KBM-7 (cell line): ENCODE measurements around the gene LIN28B.

ENCODE experiments used
- DNase-seq: peaks from one replicate; pipeline ENCODE4 v3.0.0-alpha.2; 2015
- in situ Hi-C: fragments of 300-500 bp; cut with MboI; formaldehyde crosslinking; loops from 2 replicates; pipeline ENCODE4 v1.14.3; 2020; ENCODE audit warnings: low sequenced_read_pairs, low pct_unique_long_range_greater_than_20kb, mixed read lengths

LIN28B gene

DNA sequence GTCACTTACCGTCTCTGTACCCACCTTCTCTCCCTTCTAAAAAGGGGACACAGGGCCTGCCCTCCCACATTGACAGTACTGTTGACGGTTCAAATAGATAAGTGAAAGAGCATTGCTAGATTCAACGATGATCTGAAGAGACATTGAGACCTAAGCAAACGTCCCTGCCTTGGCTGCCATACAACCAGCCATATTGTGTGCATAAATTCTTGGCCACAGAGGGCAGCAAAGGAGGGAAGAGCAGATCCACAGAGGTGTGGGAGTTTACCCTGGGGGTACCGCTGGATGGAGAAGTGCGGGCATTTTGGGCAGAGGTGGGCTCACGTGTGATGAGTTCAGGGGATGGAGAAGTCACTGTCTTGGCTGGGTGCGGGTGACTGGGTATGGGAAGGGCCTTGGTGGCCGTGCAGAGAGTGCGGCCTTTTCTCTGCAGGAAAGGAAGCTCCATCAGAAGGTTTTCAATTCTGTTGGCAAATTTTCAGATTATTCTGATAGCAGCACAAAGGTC lies 137.3 kb downstream of the LIN28B start:
- no peak for DNase-seq
- in situ Hi-C loops, result no loop called here

DNA sequence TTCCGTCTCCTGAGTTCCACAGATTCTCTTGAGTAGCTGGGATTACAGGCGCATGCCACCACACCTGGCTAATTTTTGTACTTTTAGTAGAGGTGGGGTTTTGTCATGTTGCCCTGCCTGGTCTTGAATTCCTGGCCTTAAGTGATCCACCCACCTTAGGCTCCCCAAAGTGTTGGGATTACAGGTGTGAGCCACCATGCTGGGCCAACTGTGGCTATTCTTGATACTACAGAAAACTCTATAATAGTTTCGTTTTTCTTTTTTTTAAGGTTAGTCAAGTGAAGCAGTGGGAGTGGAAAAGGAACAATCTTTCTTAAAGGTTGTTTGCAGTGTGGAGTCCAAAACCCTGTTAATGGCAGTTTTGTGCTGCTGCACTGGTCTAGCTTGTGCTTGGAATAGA lies 138.2 kb downstream of the LIN28B start:
- no peak for DNase-seq
- in situ Hi-C loops, result no loop called here

DNA sequence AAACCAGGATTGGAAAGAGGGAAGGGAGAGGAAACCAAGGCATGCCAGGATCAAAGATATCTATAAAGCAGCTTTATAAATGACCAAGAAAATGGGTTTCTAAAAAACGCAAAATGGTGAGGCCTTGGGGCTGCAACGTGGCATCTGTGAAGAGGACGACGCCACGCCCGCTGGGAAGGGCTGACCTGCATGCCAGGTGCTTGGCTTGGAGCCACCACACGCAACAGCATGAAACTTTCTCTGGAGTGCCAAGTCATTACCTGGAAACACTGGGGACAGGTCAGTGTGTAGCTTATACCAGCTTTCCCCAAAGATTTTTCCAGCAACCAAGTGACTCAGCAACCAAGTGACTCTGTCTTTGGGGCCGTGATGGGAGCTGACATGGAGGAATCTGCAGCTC lies 140.4 kb downstream of the LIN28B start:
- in situ Hi-C loops, result no loop called here
- no peak for DNase-seq

DNA sequence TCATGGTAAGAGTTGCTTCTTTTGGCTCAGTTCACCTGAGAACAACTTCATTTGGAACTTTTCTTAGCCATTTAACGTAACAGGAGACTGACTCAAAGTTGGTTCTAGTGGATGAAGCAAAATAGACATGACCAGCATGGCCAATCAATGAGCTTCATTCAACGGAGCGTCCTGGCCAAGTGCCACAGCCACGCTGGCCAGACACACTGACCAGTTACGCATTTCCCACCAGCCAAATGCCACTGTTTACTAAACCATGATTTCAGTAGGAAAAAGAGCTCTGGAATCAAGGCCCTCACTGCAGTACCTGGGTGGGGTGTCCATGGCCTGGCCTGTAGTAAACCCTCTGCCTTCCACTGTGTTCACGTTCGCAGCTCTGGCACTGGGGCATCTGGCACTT lies 142.5 kb downstream of the LIN28B start:
- no peak for DNase-seq
- in situ Hi-C loops, result no loop called here

DNA sequence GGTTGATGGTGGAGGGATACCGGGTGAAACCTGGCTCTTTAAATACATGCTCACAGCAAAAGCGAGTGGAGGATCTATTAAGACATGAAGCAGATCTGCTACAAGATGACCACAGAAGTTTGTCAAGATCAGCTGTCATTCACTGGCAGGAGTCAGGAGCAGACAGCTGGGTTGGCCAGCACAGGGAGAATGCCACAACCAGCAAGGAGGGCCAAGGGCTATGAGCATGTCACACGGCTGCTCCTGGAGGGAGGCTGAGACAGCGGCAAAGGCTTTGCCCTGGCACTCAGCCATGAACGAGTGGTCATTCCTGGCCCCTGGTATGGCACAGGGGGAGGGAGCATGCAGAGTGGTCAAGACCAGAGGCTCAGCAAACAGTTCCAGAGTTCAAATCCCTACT lies 145.3 kb downstream of the LIN28B start:
- no peak for DNase-seq
- in situ Hi-C loops, result loop anchor here (25.0 kb wide), 1 partner anchor 285 kb away; no protein-coding TSS in a partner anchor

DNA sequence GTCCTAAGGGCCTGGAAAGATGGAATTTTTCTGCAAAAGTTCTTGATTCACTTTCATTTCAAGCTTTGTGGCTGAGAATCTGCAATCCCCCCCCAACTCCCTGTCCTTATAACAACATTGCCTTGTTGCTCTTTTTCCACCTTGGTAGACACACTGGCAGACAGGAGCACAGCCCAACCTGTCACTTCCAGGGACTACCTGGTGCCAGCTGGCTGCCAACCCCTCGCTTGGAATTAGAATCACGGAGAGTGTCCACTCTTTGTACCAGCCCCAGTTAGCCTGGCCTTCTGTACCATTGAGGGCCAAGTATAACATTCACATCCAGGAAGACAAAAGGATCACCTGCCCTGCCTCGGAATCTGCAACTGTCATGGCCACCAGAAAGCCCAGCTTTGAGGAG lies 148.2 kb downstream of the LIN28B start:
- DNase-seq, result no peak
- in situ Hi-C loops, result loop anchor here (25.0 kb wide), 1 partner anchor 282 kb away; no protein-coding TSS in a partner anchor

DNA sequence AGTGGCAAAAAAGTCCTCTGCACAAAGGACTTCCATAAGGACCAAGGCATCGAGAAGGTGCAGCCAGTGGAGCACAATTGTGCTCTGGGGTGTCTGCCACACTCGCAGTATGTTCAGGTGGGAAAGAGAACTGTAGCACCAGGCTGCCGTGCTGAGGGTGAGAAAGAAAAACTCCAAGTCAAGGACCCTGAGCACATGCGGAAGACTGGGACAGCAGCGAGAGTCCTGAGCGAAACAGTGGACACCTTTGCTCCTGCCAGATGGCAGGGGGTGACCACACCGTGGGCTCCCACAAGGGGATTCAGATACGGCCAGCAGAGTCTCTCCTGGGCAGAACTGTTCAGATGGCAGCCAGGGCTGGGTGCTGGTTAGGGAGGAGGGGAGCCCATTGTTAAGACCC lies 149.4 kb downstream of the LIN28B start:
- DNase-seq, result no peak
- in situ Hi-C loops, result loop anchor here (25.0 kb wide), 1 partner anchor 281 kb away; no protein-coding TSS in a partner anchor

DNA sequence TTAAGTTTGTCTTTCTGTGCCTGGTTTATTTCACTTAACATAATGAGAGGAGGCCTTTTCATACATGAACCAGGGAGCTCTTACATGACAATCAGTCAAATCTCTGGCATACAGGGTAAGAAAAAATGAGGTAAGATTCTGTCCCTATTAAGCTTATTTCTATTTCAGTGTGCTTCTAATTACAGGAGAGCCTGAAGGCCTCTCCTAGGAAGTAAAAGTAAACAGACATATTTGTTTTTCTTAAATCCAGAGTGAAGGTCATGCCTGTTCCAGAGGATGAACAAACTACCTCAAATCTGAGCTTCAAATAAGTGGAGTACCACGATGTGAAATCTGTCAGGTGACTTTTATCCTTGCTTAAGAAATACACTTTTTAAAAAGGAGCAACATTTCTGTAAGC lies 150.3 kb downstream of the LIN28B start:
- in situ Hi-C loops, result loop anchor here (25.0 kb wide), 1 partner anchor 280 kb away; no protein-coding TSS in a partner anchor
- DNase-seq, result no peak

DNA sequence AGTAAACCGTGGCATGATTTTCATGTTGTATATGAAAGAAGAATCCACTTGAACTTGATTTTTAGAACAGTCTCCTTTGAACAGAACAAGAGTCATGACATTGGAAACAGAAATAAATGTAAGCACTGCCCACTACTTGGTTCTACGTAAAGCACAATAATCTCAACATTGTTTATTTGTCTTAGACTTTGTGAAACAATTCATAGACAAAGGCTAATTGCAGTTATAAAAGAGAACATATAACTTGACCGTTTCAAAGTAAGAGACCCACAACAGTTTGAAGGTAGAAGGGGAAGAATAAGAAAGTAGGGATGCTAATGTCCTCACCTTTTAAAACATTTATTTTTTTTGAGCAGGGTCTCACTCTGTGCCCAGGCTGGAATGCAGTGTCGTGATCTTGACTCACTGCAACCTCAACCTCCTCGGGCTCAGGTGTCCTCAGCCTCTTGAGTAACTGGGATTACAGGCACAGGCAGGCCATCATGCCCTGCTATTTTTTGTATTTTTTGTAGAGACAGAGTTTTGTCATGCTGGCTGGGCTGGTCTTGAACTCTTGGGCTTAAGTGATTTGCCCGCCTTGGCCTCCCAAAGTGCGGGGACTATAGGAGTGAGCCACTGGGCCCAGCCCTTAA lies 151.8 kb downstream of the LIN28B start:
- DNase-seq, result no peak

DNA sequence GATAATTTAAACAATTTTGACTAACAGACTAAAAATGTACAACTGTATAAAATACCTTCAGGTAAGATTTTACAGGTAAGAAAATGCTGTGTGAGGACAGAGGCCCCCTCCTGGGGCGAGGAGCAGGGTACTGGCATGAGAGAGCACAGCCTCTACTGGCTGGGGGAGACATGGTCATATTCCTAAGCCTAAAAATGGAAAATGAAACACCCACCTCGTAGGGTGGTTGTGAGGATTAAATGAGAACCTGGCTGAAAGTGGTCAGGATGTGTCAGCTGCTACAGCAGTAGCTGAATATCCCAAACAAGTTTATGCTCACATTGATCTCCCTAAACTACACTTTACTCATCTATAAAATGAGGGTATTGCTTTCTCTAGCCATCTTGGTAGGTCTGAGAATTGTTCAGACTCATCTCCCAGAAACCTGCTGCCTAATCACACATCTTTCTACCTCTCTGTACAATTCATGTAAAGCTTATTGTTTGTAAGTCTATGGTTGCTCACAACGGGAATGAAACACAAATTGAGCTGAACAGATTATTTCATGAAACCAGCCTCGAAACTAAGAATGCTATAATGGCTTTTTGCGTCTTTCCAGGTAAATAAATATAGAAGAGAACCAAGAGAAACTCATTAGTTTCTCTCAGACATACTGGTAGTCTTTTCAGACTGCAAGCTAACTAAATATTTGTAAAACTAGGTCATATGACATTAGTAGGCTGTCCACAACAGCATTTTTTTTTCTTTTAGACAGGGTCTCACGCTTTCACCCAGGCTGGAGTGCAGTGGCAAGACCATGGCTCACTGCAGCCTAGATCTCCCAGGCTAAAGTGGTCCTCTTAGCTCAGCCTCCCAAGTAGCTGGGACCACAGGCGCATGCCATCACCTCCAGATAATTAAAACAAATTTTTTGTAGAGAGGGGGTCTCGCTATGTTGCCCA lies 153.3 kb downstream of the LIN28B start:
- DNase-seq, result no peak
- in situ Hi-C loops, result loop anchor here (25.0 kb wide), 1 partner anchor 277 kb away; no protein-coding TSS in a partner anchor

More for the DNA sequence above, 151.8 kb downstream of the LIN28B start:
- in situ Hi-C loops, result loop anchor here (25.0 kb wide), 1 partner anchor 279 kb away; no protein-coding TSS in a partner anchor

DNA sequence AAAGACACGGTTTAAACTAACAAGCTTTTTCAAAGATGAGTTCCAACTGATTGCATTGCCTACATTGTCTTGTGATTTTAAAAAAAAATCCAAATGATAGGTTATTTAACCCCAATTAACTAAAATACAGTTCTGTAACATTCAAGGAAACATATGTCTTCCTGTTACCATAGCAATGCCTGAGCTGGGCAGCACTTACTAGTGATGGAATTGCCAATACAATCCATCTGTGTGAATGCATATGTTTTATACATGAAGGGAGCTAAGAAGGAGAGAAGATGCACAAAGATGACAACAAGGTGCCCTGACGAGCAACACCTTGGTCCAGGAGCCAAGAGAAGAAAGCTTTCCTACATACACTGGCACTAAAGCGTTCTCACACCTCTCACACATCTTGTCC lies 154.2 kb downstream of the LIN28B start:
- DNase-seq, result no peak
- in situ Hi-C loops, result loop anchor here (25.0 kb wide), 1 partner anchor 276 kb away; no protein-coding TSS in a partner anchor

DNA sequence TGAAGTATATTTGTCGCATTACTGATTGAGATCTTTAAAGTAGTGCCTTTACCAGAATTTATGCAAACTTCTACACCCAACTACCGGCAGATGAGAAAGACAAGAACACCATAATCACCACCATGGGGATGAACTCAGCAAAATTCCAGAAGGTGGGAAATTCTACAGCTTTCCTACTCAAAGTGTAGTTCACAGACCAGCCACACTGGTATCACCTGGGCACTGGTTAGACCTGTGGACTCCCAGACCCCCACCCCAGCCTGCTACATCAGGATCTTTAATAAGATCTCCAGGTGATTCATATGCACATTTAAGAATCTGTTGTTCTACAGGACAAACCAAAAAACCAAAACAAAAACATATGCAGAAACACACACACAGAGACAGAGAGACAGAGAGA lies 155.0 kb downstream of the LIN28B start:
- in situ Hi-C loops, result loop anchor here (25.0 kb wide), 1 partner anchor 275 kb away; no protein-coding TSS in a partner anchor
- no peak for DNase-seq

DNA sequence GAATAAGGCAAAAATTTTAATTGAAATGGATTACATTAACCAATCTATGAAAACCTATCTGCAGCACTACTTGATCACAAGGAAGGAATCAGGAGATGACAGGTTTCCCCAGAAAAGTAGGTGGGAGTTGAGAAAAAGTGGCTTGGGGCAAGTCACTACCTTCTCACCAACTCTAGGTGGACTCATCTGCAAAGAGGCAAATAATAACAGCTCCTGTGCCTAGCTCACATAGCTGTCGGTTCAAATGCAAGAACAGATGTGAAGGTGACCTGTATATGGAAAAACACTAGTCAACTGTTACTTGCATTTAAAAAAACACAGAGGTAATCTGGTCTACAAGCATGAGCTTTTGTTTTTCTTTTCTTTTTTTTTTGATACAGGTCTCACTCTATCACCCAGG lies 155.7 kb downstream of the LIN28B start:
- in situ Hi-C loops, result loop anchor here (25.0 kb wide), 1 partner anchor 275 kb away; no protein-coding TSS in a partner anchor
- DNase-seq, result no peak

DNA sequence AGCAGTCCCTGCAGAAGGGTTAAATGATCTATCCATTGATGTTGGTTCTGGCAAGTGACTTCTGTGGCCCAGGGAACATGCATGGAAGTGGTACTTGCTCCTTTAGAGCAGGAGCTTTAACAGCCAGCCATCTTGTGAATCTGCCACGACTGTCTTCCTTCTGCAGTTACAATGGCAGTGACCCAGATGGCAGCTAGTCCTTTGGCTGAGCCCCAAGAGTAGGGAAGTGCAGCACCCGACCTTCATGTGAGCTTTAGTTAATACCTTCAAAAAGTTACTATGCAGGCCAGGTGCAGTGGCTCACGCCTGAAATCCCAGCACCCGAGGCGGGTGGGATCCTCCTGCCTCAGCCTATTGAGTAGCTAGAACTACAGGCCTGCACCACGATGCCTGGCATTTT lies 156.5 kb downstream of the LIN28B start:
- no peak for DNase-seq
- in situ Hi-C loops, result loop anchor here (25.0 kb wide), 1 partner anchor 274 kb away; no protein-coding TSS in a partner anchor

DNA sequence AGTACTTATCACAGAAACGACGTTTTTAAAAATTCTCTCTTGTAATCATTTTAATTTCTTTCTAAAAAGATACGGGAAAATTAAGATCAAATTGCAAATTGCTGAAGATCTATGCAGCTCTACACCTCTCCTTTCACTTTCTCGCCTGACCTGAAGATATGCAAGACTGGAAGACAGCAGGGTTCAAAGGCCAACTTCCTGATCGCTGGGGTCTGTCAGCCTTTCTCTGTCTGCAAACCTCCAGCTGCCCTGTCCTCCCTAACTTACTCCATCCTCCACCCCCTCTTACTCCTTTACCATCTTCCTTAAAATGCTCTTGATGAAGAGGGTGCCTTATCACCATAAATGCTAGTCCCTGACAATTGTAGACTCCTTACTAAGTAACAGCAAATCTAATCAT lies 159.2 kb downstream of the LIN28B start:
- no peak for DNase-seq
- in situ Hi-C loops, result loop anchor here (25.0 kb wide), 1 partner anchor 271 kb away; no protein-coding TSS in a partner anchor

DNA sequence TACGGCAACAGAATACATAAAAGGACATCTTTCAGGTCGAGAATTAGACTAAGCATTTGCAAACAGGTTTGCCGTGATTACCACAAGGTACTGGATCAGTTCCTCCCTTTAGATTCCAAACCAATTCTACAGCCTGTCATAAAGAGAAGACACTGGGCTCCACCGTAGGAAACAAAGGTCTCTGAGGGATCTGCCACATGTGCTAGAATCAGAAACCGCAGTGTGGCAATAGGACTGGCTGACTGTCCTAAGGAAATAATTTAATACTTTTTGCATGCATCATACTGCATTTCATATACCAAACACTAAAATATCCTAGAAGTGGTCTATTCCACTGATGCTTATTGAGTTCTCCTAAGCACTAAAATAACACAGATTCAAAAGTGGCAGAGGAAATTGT lies 163.7 kb downstream of the LIN28B start:
- in situ Hi-C loops, result loop anchor here (25.0 kb wide), 1 partner anchor 267 kb away; no protein-coding TSS in a partner anchor
- DNase-seq, result no peak

DNA sequence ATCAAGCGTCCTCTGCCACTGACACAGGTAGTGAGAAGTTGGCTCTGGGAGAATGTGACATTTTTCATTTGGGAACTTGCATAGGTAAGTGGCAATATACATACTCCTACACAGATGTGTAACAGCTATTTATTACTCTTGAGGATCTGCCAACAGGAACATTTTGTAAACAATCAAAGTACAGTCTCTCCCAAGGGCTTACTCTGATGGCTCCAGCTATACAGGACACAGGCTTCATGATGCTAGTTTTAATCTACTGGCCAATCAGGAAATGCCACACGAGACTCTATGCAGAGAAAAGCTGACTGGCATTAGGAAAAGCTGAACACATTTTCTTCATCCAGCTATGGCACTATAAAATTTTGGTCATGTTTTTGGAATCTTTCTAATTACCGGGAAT lies 165.1 kb downstream of the LIN28B start:
- DNase-seq, result no peak
- in situ Hi-C loops, result loop anchor here (25.0 kb wide), 1 partner anchor 265 kb away; no protein-coding TSS in a partner anchor

DNA sequence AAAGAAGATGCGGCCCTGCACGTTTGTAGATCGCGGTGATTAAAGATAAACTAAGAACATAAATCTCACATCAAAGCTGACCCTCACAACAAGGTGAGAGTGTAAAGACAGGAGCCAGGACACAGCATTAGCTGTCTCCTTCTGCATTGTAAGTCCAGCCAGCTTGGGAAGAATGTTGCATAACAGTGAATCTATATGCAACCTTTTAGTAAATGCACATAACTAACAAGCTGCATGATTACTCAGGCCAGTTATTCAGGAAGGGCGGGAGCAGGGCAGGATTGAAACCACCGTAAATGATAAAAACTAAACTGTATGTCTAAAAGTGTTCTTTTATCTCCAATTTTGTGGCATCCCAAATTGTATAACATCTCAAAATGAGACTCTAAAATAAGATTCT lies 165.8 kb downstream of the LIN28B start:
- DNase-seq, result no peak
- in situ Hi-C loops, result loop anchor here (25.0 kb wide), 1 partner anchor 265 kb away; no protein-coding TSS in a partner anchor
